A549 (cell line): Measurements from ENCODE around the gene ZNF184.

ENCODE experiments used
- CTCF ChIP-seq: fragments of >200 bp; sonication (Bioruptor Twin); formaldehyde crosslinking; IDR thresholded peaks from 3 replicates; pipeline ENCODE4 v1.5.1; 2016
- MYC ChIP-seq: IDR thresholded peaks from 2 replicates; pipeline ENCODE4 v1.6.1; 2012; ENCODE audit warnings: mild to moderate bottlenecking, inconsistent platforms, low read length, improper control_type of control experiment, borderline replicate concordance
- POLR2A ChIP-seq: IDR thresholded peaks from 2 replicates; pipeline ENCODE4 v1.6.1; 2012; ENCODE audit warnings: mild to moderate bottlenecking, low read length

DNA sequence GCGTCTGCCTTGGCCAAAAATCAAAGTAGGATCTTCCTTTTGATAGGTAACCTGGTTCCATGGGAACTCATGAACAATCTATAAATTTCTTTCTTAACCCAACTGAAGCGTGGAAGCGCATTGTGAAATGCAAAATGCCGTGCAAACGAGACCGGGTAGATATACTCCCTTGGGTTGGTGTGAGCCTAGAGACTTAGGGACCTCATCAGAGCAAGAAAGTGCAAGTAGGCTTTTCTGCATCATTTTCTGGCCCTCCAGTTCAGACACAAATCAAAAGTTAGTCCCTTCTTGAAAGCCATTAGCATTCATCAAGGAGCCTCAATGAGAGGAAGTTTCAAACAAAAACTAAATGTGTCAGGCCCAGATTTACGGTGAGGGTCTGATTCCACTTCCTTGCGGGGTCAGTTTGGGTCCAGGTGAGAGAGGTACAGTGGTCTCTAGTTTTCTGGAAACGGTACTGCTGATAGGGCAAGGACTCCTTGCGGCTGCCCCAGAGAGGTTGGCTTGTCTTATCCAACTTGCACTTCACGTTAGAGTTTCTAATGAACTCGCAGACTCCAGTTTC is 5.3 kb upstream of the ZNF184 start:
- no peak for TF ChIP-seq CTCF
- no peak for TF ChIP-seq POLR2A
- no peak for TF ChIP-seq MYC
